ENCODE results near the gene KRT77.

Gene KRT77

DNA sequence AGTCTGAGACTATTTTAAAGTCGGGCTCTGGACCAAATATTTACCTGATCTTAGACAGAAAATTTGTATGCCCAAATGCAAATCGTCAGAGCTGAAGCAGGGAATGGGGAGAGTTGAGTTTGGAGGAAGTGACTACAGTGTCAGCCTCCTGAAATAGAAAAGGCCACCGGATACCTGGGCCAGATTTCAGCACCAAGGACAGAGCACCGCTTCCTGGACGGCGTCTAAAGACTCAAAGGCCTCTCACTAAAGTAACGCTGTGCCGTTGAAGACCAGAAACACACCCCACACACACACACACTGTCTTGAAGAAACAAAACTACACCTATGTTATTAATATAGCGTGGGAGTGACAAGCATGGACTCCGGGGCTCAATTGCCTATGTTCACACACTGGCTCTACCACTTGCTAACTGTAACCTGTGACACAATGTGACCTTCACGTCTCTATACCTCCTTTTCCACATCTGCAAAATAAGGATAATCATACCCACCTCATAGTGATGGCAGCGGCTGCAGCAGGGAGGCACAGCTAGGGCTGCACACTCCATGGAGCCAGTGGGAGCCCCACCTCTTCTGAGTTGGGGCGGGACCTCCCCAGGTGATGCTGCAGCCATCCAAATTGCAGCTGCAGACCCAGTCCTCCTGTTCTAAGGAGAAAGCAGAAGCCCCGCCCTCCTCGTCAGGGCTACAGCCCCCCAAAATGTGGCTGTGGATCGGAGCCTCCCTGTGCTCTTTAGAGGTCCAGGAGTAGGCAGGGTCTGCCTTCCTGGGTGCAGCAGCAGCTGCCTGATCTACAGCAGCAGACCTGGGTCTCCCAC is 38.3 kb upstream of the KRT77 start:
- no peak overlapping the region for H3K4me3 ChIP-seq (ENCODE audit: low read length in 2 of 2)
- H3K4me1 ChIP-seq (ENCODE audit: control insufficient read depth in 2 of 2, insufficient read depth in 2 of 2, low read length in 2 of 2), result no peaks in the 10 kb centered on the region
- H3K9ac ChIP-seq (ENCODE audit: low read depth in 1 of 2, low read length in 2 of 2), result no peak overlapping the region
- H3K27ac ChIP-seq (ENCODE audit: low read depth in 2 of 2, low read length in 2 of 2), result no peak overlapping the region
- no peaks in the 10 kb centered on the region for H3K36me3 ChIP-seq (ENCODE audit: control insufficient read depth in 2 of 2, insufficient read depth in 2 of 2, low read length in 2 of 2)
- H3K9me3 ChIP-seq (ENCODE audit: control insufficient read depth in 2 of 2, low read length in 2 of 2), result no peaks in the 10 kb centered on the region
- H3K27me3 ChIP-seq (ENCODE audit: control insufficient read depth in 2 of 2, insufficient read depth in 2 of 2, low read length in 2 of 2), result no peaks in the 10 kb centered on the region

DNA sequence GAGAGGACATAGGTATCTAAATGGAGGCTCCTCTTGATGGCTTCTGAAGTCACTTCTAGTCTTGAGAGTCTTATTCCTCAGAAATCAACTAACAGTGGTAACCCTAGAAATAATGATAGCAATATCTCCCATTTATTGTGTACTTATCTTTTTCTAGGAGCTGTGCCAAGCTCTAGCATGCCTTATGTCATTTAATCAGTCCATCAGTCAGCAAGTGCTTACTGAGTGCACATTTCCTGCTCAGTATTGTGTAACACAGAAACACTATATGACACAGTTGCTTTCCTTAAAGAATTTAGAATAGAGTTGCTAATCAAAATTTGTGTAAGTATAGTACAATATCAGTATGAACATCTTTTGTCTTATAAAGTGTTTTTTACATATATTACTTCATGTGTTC is 37.3 kb upstream of the KRT77 start:
- Histone ChIP-seq H3K36me3 (ENCODE audit: control insufficient read depth in 2 of 2, insufficient read depth in 2 of 2, low read length in 2 of 2) (no peaks in the 10 kb centered on the region), H3K9me3 (ENCODE audit: control insufficient read depth in 2 of 2, low read length in 2 of 2) (no peaks in the 10 kb centered on the region), H3K27ac (ENCODE audit: low read depth in 2 of 2, low read length in 2 of 2) (no peak overlapping the region), H3K9ac (ENCODE audit: low read depth in 1 of 2, low read length in 2 of 2) (no peak overlapping the region), H3K4me3 (ENCODE audit: low read length in 2 of 2) (no peak overlapping the region), H3K4me1 (ENCODE audit: control insufficient read depth in 2 of 2, insufficient read depth in 2 of 2, low read length in 2 of 2) (no peaks in the 10 kb centered on the region), H3K27me3 (ENCODE audit: control insufficient read depth in 2 of 2, insufficient read depth in 2 of 2, low read length in 2 of 2) (no peaks in the 10 kb centered on the region)

DNA sequence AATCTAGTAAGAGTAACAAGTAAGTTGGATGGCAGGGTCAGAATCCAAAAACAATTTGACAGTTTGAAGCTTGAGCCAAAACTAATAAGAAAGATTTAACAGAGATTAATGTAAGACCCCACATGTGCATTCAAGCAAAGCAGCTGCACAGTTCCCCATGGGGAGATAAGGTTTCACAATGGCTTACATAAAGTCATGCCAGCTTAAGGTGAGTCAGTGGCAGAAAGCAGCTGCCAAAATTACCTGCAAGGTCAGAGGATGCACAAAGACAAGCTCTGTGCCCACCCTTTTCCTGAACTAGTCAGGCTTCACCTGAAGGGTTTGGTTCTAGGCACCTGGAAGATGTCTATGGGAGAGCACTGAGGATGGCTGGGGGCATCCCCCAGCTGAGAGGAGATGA is 36.6 kb upstream of the KRT77 start:
- Histone ChIP-seq H3K9me3 (ENCODE audit: control insufficient read depth in 2 of 2, low read length in 2 of 2) (no peaks in the 10 kb centered on the region), H3K4me3 (ENCODE audit: low read length in 2 of 2) (no peak overlapping the region), H3K27ac (ENCODE audit: low read depth in 2 of 2, low read length in 2 of 2) (no peak overlapping the region), H3K4me1 (ENCODE audit: control insufficient read depth in 2 of 2, insufficient read depth in 2 of 2, low read length in 2 of 2) (no peaks in the 10 kb centered on the region), H3K9ac (ENCODE audit: low read depth in 1 of 2, low read length in 2 of 2) (no peak overlapping the region), H3K27me3 (ENCODE audit: control insufficient read depth in 2 of 2, insufficient read depth in 2 of 2, low read length in 2 of 2) (no peaks in the 10 kb centered on the region), H3K36me3 (ENCODE audit: control insufficient read depth in 2 of 2, insufficient read depth in 2 of 2, low read length in 2 of 2) (no peaks in the 10 kb centered on the region)

DNA sequence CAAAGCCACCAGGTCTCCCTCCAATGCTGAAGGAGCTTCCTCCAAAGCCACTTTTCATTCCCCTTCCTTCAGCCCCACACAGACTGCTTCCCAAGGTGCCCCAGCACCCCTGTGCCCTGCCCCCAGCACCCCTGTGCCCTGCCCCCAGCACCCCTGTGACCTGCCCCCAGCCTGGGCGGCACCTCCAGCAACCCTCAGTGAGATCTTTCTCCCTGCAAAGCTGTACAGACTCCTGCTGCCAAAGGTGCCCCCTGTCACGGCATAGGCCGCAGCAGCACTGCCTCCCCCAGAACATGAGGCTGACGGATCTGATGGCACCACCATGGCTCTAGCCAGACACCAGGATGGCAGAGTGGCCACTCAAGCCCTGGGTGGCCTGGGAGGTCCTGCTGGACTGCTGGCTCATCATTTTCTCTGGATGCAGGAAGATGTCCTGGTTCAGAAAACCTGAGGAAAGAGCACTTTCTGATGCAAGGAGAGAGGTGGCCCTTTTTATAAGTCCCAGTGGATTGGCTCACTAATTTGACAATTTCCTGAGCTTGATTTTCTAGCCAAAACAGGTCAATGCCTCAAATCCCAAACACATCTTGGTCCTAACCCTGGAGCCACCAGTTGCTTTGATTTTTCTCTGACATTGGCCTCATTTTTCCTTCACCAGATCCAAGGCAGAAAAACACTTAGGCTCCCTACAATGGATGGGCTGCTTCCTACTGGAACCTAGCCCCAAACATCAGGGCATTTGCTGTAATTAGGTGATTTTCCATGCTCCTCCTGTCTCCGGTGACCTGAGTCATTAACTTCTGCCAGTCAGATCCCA is 32.7 kb upstream of the KRT77 start:
- no peaks in the 10 kb centered on the region for H3K4me1 ChIP-seq (ENCODE audit: control insufficient read depth in 2 of 2, insufficient read depth in 2 of 2, low read length in 2 of 2)
- no peak overlapping the region for H3K4me3 ChIP-seq (ENCODE audit: low read length in 2 of 2)
- H3K9me3 ChIP-seq (ENCODE audit: control insufficient read depth in 2 of 2, low read length in 2 of 2), result no peaks in the 10 kb centered on the region
- no peaks in the 10 kb centered on the region for H3K27me3 ChIP-seq (ENCODE audit: control insufficient read depth in 2 of 2, insufficient read depth in 2 of 2, low read length in 2 of 2)
- no peak overlapping the region for H3K27ac ChIP-seq (ENCODE audit: low read depth in 2 of 2, low read length in 2 of 2)
- H3K36me3 ChIP-seq (ENCODE audit: control insufficient read depth in 2 of 2, insufficient read depth in 2 of 2, low read length in 2 of 2), result no peaks in the 10 kb centered on the region
- no peak overlapping the region for H3K9ac ChIP-seq (ENCODE audit: low read depth in 1 of 2, low read length in 2 of 2)

DNA sequence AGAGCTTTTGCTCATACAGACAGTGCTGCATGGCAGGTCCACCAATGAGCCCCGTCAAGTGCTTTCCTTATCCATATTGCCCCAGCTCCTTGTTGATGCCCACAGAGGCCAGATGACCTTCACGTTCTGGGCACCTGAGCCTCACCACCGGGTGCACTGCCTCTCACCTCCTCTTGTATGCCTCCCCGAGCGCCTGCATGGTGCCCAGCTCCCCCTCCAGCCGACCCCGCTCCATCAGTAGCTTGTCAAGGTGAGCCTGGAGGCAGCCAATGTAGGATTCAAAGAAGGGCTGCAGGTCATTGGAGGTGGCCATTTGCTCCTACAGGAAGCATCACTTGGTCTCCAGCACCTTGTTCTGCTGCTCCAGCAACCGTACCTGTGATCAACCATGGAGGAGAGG is 31.8 kb upstream of the KRT77 start:
- no peak overlapping the region for H3K4me3 ChIP-seq (ENCODE audit: low read length in 2 of 2)
- H3K27ac ChIP-seq (ENCODE audit: low read depth in 2 of 2, low read length in 2 of 2), result no peak overlapping the region
- no peaks in the 10 kb centered on the region for H3K27me3 ChIP-seq (ENCODE audit: control insufficient read depth in 2 of 2, insufficient read depth in 2 of 2, low read length in 2 of 2)
- H3K36me3 ChIP-seq (ENCODE audit: control insufficient read depth in 2 of 2, insufficient read depth in 2 of 2, low read length in 2 of 2), result no peaks in the 10 kb centered on the region
- no peak overlapping the region for H3K9ac ChIP-seq (ENCODE audit: low read depth in 1 of 2, low read length in 2 of 2)
- no peaks in the 10 kb centered on the region for H3K4me1 ChIP-seq (ENCODE audit: control insufficient read depth in 2 of 2, insufficient read depth in 2 of 2, low read length in 2 of 2)
- no peaks in the 10 kb centered on the region for H3K9me3 ChIP-seq (ENCODE audit: control insufficient read depth in 2 of 2, low read length in 2 of 2)

DNA sequence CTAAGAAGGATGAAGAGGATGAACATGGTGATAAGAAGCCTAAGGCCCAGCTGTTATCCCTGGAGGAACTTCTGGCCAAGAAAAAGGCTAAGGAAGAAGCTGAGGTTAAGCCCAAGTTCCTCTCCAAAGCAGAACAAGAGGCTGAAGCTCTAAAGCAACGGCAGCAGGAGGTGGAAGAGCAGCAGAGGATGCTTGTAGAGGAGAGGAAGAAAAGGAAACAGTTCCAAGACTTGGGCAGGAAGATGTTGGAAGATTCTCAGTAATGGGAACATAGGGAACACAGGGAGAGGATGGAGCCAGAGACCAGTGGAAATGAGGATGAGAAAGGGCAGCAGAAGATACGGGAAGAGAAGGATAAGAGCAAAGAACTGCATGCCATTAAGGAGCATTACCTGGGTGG is 27.5 kb upstream of the KRT77 start:
- H3K27ac ChIP-seq (ENCODE audit: low read depth in 2 of 2, low read length in 2 of 2), result no peak overlapping the region
- no peaks in the 10 kb centered on the region for H3K36me3 ChIP-seq (ENCODE audit: control insufficient read depth in 2 of 2, insufficient read depth in 2 of 2, low read length in 2 of 2)
- H3K4me1 ChIP-seq (ENCODE audit: control insufficient read depth in 2 of 2, insufficient read depth in 2 of 2, low read length in 2 of 2), result no peaks in the 10 kb centered on the region
- H3K4me3 ChIP-seq (ENCODE audit: low read length in 2 of 2), result no peak overlapping the region
- H3K9ac ChIP-seq (ENCODE audit: low read depth in 1 of 2, low read length in 2 of 2), result no peak overlapping the region
- no peaks in the 10 kb centered on the region for H3K9me3 ChIP-seq (ENCODE audit: control insufficient read depth in 2 of 2, low read length in 2 of 2)
- no peaks in the 10 kb centered on the region for H3K27me3 ChIP-seq (ENCODE audit: control insufficient read depth in 2 of 2, insufficient read depth in 2 of 2, low read length in 2 of 2)

DNA sequence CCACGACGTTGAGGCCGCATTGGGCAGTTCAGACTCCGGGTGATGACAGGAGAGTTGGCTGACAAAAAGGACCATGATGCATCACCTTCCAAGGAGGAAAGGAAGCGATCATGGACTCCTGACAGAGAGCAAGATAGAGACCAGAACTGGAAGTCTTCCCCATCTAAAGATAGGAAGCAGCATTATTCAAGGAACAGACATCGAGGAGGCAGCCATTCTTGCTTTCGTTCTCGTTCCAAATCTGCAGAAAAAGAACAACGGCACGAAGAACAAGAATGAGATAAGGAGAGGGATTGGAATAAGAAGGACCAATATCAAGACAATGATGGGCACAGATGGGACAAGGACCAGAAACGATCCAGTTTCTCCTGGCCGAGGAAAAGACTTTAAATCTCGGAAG is 27.1 kb upstream of the KRT77 start:
- Histone ChIP-seq H3K9me3 (ENCODE audit: control insufficient read depth in 2 of 2, low read length in 2 of 2) (no peaks in the 10 kb centered on the region), H3K27ac (ENCODE audit: low read depth in 2 of 2, low read length in 2 of 2) (no peak overlapping the region), H3K4me3 (ENCODE audit: low read length in 2 of 2) (no peak overlapping the region), H3K36me3 (ENCODE audit: control insufficient read depth in 2 of 2, insufficient read depth in 2 of 2, low read length in 2 of 2) (no peaks in the 10 kb centered on the region), H3K9ac (ENCODE audit: low read depth in 1 of 2, low read length in 2 of 2) (no peak overlapping the region), H3K4me1 (ENCODE audit: control insufficient read depth in 2 of 2, insufficient read depth in 2 of 2, low read length in 2 of 2) (no peaks in the 10 kb centered on the region), H3K27me3 (ENCODE audit: control insufficient read depth in 2 of 2, insufficient read depth in 2 of 2, low read length in 2 of 2) (no peaks in the 10 kb centered on the region)

DNA sequence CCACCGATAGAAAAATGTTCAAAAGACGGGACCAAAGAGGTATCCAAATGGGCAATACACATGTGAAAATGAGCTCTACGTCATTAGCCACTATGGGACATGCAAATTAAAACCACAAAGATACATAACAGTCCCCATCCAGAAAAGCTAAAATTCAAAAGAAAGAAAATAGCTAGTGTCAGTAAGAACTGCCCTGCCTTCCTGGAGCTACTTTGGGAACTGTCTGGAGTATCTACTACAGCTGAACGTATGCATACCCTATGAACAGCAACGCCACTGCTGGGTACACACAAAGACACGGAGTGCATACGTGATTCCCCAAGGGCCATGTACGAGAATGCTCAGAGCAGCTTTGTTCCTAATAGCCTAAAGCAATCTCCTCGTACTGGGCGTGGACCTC is 25.8 kb upstream of the KRT77 start:
- Histone ChIP-seq H3K27ac (ENCODE audit: low read depth in 2 of 2, low read length in 2 of 2) (no peak overlapping the region), H3K9me3 (ENCODE audit: control insufficient read depth in 2 of 2, low read length in 2 of 2) (no peaks in the 10 kb centered on the region), H3K36me3 (ENCODE audit: control insufficient read depth in 2 of 2, insufficient read depth in 2 of 2, low read length in 2 of 2) (no peaks in the 10 kb centered on the region), H3K4me3 (ENCODE audit: low read length in 2 of 2) (no peak overlapping the region), H3K27me3 (ENCODE audit: control insufficient read depth in 2 of 2, insufficient read depth in 2 of 2, low read length in 2 of 2) (no peaks in the 10 kb centered on the region), H3K4me1 (ENCODE audit: control insufficient read depth in 2 of 2, insufficient read depth in 2 of 2, low read length in 2 of 2) (no peaks in the 10 kb centered on the region), H3K9ac (ENCODE audit: low read depth in 1 of 2, low read length in 2 of 2) (no peak overlapping the region)

DNA sequence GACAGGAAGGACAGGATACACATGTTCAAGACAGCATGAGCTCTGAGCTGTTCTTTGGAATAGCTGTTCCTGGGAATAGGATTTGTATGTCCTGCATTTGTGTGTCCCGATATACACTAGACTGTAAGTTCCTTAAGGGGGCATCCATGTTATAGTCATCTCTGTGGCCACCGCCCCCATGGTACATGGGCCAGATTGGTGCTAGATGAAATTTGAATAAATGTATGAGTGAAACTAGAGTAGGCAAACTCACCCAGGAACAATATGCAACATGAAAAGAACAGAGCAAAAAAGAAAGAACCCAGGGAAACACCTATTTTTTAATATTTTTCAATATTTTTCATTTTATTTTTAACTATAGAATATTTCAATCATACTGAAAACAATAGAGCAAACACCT is 25.1 kb upstream of the KRT77 start:
- Histone ChIP-seq H3K36me3 (ENCODE audit: control insufficient read depth in 2 of 2, insufficient read depth in 2 of 2, low read length in 2 of 2) (no peaks in the 10 kb centered on the region), H3K9ac (ENCODE audit: low read depth in 1 of 2, low read length in 2 of 2) (no peak overlapping the region), H3K4me1 (ENCODE audit: control insufficient read depth in 2 of 2, insufficient read depth in 2 of 2, low read length in 2 of 2) (no peaks in the 10 kb centered on the region), H3K9me3 (ENCODE audit: control insufficient read depth in 2 of 2, low read length in 2 of 2) (no peaks in the 10 kb centered on the region), H3K27me3 (ENCODE audit: control insufficient read depth in 2 of 2, insufficient read depth in 2 of 2, low read length in 2 of 2) (no peaks in the 10 kb centered on the region), H3K27ac (ENCODE audit: low read depth in 2 of 2, low read length in 2 of 2) (no peak overlapping the region), H3K4me3 (ENCODE audit: low read length in 2 of 2) (no peak overlapping the region)

DNA sequence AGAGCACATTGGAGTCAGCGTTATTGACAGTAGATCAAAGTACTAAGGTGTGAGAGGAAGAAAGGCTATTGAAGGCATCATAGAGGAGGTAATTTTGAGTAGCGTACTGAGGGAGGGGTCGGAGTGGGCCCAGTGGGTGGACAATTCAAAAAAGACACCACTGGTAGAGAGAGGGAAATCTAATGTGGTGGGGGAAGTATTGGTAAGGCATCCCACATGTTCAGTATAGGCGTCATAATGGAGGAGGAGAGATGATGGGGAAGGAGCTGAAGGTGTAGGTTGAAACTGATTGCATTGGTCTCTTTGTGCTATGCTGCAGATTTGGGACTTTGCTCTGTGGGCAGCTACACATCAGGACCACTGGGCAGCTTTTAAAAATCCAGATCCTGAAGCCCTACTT is 23.7 kb upstream of the KRT77 start:
- H3K27ac ChIP-seq (ENCODE audit: low read depth in 2 of 2, low read length in 2 of 2), result no peak overlapping the region
- H3K36me3 ChIP-seq (ENCODE audit: control insufficient read depth in 2 of 2, insufficient read depth in 2 of 2, low read length in 2 of 2), result no peaks in the 10 kb centered on the region
- no peak overlapping the region for H3K9ac ChIP-seq (ENCODE audit: low read depth in 1 of 2, low read length in 2 of 2)
- H3K4me3 ChIP-seq (ENCODE audit: low read length in 2 of 2), result no peak overlapping the region
- H3K9me3 ChIP-seq (ENCODE audit: control insufficient read depth in 2 of 2, low read length in 2 of 2), result no peaks in the 10 kb centered on the region
- H3K4me1 ChIP-seq (ENCODE audit: control insufficient read depth in 2 of 2, insufficient read depth in 2 of 2, low read length in 2 of 2), result no peaks in the 10 kb centered on the region
- no peaks in the 10 kb centered on the region for H3K27me3 ChIP-seq (ENCODE audit: control insufficient read depth in 2 of 2, insufficient read depth in 2 of 2, low read length in 2 of 2)

Measured in mucosa of rectum (tissue), 2 donors.